GM12801 (cell line): ENCODE data around the gene EHMT1.

ENCODE experiments used
- TF ChIP-seq, protein P1 (sequence below): IDR thresholded peaks from one replicate; pipeline ENCODE4 v1.5.1; 2011; ENCODE audit warnings: control low read depth; ENCODE audit not compliant: insufficient read length; ENCODE audit errors: extremely low read depth

Gene EHMT1

DNA sequence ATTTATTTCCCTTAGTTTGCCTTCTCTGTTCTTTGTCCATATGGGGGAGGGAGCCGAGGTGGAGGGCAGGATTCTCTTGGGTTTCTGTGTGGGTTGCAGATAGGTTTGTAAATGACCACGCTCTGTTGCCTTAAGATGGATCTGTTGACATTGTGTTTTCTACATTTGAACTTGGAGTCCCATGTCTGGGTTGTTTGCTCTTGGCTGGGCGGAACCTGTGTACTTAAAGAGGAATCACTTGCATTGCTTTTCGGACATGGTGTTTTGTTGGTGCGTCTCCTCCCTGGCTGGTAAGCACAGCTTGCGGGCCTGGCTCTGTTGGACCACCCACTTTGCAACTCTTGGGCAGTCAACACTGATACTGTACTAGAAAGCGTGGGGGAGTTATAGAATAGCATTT is 45.9 kb downstream of the EHMT1 start:
- TF ChIP-seq, protein P1, sequence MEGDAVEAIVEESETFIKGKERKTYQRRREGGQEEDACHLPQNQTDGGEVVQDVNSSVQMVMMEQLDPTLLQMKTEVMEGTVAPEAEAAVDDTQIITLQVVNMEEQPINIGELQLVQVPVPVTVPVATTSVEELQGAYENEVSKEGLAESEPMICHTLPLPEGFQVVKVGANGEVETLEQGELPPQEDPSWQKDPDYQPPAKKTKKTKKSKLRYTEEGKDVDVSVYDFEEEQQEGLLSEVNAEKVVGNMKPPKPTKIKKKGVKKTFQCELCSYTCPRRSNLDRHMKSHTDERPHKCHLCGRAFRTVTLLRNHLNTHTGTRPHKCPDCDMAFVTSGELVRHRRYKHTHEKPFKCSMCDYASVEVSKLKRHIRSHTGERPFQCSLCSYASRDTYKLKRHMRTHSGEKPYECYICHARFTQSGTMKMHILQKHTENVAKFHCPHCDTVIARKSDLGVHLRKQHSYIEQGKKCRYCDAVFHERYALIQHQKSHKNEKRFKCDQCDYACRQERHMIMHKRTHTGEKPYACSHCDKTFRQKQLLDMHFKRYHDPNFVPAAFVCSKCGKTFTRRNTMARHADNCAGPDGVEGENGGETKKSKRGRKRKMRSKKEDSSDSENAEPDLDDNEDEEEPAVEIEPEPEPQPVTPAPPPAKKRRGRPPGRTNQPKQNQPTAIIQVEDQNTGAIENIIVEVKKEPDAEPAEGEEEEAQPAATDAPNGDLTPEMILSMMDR = no peak

DNA sequence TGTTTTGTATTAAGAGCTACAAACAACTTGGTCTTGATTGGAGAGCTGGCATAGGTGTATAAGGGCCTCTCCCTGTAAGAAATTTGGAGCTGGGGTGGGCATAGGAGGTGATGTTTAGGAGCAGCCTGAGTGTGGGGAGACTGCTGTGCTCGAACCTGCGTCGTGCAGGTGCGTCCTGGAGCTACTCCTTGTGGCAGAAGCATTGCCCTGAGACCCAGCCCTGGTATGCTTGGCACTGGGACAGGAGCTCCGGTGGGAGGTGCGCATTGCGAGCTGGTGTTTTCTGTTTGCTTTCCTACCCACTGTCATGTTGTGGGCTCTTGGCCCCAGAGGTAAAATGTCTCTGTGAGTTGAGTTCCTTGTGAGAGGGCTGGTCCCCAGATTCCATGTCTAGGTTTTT is 46.4 kb downstream of the EHMT1 start:
- TF ChIP-seq, protein P1 = no peak

DNA sequence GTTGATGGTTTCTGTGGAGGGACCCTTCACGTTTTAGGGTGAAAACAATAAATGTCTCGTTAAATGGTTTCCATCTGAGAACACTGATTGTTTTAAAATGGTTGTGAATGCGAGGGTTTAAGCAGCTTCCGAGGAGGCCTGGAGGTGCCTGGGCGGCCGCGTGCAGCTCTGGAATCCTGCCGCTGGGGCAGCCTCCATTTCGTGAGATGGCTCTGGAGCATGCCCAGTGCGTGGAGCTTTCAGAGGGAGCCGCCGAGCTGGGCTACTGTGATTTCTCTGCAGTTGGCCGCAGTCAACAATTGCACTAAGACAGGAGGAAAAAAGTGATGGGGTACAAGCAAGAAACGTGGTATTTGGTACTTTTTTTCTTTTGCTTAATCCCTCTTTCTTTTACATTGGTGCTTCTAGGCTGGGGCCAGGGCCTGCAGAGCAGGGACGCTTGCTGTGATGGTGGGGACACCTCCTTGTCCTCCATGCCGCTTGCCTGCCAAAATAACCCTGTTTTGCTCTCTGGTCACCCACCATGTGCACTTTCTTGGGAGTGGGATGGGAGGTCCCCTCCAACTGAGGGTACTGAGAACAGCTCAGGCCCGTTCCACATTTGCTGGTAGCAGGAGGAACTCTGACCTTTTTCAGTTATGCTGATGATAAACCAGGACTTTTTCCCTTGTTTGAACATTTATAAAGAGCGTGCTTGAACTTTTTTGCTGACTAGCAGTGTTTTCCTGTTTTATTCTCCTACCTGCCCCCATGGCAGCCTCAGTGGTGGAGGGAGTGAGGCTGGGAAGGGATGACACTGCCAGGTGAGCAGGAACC is 47.1 kb downstream of the EHMT1 start:
- TF ChIP-seq, protein P1 = no peak

DNA sequence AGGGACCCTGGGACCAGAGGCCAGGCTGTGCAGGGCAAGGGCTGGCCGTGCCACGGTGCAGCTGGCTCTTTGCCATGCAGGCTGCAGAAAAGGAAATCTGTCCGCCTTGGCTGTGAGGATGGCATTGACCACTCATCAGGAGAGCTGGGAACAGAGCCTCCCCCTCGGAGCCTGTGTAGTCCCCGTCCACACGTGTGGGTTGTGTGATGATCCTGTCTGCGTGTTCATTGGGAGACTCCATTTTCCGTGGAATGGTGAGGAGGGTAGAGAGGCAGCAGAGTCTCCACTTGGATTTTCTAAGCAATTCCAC is 47.7 kb downstream of the EHMT1 start:
- TF ChIP-seq, protein P1 = no peak

DNA sequence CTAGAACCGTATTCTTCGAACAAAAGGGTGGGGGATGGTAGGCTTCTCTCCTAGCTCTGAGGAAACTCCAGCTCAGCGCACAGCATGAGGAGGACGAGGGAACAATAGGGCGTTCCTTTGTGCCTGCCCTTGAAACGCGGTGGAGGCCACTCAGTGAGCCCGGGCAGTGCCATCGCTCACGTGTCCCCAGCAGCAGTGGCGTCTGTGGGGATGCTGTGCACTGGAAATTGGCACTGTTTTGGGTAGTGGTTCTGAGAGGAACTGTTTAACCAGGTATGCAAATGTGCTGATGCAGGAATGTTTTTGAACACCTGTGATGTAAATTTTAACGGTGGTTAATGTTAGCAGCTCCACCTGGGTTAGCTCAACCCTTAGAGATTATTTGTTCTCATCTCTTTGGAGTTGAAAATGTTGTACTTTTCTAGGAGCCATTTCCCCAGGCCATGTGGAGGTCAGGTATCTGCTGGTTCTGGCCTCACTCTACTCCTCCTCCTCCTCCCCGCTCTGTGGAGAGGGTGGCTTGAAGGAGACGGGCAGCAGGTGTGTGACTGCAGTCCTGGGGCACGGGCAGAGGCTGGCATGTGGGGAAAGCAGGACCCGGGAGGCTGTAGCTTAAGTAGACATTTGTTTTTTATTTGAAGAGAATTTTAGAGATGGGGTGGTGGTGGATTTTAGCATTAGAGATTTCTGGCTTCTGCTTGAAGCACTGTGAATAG is 48.3 kb downstream of the EHMT1 start:
- TF ChIP-seq, protein P1 = no peak

DNA sequence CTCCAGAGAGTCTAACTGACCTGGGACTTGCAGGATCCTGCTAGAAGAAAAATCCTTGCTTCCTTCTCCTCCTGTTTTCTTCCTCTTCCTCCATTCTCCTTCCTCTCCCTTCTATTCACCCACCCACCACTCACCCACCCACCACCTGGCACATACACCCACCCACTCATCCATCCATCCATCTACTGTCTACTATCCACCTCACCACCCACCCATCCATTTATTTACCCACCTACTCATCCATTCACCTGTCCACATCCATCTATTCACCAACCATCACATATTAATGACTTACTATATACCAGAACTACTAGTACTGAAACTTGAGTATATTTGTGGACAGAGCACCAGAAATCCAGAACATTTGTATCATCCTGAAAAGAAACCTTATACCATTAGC is 49.4 kb downstream of the EHMT1 start:
- TF ChIP-seq, protein P1 = no peak

DNA sequence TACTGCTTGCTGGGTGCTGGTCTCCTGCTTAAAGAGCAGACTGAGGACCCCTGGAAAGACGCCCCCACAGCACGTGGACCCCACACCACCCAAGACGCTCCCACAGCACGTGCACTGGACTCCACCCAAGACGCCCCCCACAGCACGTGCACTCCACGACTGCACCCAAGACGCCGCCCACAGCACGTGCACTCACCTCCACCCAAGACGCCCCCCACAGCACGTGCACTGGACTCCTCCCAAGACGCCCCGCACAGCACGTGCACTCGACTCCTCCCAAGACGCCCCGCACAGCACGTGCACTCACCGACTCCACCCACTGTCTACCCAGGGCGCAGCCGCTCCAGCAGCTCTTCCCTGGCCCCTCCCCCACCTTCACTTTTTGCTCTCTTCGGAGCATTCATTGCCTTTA is 50.5 kb downstream of the EHMT1 start:
- TF ChIP-seq, protein P1 = no peak
